Activated CD8-positive, alpha-beta memory T cell treated with anti-CD3 and anti-CD28 coated beads, Interleukin-2, amount 50 U/mL, for 24 hours (primary cell): ENCODE data around the gene PSME3IP1.

Experiments
- DNase-seq: peaks from one replicate; pipeline ENCODE4 v3.0.0-alpha.2; 2020; ENCODE audit errors: extremely low read depth

The PSME3IP1 gene

DNA sequence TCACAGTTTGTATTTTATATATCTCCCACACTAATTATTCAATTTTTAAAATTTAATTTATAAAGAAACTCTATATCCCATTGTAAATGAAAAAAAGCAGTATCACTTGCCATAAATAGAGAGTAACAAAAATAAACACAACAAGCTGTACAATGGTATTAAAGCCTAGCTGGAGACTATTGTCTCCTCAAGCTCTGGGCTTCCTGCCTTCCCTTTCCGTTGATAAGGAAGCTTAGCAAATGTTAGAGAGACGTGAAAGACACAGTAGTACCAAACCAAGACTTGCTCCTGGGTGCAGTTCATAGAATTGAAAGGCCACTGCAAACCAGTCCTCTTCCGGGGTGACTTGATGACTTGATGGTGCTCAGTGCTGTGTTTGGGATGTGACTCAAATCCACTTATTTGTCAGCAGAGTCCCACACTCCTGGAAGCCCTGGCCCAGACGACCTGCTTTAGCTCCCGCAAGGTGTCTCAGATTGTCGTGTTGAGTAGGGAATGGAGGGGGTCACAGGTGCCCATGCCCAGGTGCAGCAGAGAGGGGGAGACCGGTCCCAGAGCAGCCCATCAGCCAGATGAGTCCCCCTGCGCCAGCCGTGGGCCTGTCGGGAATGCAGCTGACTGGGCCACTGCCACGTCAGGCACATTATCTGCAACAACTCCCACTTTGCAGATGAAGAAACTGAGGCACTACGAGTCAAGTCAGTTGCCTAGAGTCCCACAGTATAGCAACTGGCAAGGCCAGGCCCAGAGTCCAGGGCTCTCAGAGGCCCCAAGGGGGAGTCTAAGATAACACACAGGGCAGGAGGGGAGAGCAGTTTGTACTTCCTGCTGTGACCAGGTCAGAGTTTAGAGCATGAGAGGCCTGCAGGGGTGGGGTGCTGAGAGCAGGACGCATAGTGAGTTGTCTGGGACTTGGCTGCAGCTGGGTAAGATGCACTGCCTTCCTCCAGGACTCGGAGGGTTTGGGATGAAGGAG is 40.5 kb downstream of the PSME3IP1 start:
- DNase-seq: no peak

DNA sequence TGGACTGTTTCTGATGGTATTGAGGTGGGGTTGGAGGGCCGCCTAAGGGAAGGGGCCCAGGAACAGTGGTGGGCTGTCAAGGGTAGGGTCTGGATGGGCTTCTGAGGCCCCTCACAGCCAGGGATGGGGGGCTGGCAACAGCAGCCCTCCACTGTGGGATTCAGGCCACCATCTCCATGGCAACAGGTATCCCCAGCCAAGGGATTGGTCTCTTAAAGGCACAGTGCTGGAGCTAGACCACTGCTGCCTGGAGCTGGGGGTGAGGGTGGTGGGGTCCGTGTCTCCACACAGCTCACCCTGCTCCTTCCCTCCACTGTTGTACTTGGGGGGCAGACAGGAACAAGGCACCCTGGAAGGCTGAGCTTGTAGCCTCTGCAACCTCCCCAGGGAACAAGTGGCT is 41.8 kb downstream of the PSME3IP1 start:
- DNase-seq: no peak

DNA sequence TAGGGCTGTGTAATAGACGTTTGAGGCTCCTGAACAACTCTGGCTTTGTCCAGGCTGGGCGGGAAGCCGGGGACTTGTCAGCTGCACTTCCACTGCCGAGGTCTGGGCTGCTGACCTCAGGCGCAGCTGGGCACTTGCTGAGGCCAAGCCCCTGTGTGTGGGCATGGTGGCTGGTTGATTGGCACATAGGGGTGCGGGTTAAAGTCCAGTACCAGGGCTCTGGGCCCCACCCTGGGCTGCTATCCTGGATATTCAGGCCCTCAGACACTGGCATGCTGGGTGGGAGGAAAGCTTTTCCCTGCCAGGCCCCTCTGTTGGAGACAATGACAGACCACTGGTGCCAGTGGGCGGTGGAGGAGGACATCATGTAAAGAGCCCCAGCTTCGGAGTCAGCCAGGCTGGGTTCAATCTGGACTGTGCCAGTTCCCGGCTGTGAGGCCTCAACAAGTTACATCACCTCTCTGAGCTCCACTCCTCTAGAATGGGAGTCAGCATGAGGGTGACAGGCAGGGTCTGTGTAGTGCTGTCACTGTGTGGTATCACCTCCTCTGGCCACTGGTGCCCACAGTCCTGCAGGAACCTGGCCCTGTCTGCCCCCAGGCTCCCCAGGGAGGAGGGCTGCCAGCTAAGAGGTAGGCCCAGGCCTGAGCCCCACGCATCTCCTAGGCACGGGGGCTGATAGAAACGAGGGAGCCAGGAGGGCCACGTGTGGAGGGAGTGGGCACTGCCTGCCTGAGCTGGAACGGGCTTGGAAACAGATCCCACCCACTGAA is 42.5 kb downstream of the PSME3IP1 start:
- no peak for DNase-seq

DNA sequence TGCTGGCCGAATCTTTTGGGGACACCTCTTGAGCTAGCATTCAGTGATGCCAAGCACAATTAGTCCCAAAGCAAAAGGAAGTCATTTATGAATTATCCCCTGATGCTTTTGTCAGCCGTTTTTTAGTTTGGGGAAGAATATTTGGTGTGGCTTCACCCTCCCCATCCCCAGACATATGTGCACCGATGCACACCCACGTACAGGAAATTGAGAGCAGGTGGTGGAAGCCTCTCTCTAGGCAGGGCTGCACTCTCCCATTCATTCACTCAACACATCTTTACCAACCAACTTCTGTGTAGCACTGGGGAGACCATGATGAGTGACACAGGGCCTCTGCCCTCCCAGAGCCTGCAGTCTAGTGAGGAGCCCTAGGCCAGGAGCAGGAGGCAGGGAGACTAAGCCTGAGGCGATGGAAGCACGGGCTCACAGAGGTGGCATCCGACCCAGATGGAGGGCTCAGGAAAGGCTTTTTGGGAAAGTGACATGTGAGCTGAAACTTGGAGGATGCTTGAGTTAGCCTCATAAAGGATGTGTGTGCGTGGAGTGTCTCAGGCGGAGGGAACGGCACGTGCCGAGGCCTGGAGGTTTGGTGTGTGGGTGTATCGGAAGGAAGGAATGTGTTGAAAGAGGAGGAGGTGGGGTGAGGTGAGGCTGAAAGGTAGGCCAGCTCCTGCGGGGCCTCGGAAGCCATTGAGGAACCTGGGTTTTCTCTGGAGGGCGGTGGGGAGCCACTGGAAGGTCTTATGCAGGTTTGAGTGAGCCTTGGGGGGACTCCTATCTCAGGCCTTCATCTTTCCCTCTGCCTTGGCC is 43.8 kb downstream of the PSME3IP1 start:
- no peak for DNase-seq

DNA sequence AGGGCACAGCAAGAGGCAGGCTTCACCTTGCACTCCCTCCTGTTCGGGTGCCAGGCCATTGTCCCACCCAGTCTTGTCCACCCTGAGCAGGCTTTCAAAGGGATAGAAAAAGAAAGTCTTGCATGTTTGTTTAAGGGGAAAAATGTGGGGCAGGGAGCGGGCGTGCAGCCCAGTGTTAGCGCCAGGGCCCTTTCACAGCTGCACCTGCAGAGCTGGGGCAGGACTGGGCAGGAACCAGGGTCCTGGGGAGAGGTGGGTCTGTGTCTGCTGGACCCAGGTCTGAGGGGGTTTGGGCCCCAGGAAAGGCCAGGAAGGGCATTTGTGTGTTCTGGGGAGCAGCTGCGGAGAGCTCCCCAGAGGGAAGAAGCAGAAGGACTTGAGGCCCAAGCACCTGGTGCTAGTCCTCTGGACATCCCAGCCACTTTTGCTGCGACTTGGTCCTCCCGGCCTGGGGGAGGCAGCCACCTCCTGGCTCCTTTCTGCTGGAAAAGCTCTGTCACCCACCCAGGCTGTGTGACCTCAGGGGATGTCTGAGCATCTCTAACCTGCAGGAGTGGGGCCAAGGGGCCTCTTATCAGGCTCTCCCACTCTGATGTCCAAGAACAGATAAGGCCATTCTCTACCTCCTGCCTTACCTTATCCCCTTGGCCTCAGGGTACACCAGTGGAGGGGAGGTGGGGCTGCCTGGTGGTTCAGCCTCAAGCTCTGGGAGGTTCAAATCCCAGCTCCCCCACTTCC is 44.7 kb downstream of the PSME3IP1 start:
- DNase-seq: no peak

DNA sequence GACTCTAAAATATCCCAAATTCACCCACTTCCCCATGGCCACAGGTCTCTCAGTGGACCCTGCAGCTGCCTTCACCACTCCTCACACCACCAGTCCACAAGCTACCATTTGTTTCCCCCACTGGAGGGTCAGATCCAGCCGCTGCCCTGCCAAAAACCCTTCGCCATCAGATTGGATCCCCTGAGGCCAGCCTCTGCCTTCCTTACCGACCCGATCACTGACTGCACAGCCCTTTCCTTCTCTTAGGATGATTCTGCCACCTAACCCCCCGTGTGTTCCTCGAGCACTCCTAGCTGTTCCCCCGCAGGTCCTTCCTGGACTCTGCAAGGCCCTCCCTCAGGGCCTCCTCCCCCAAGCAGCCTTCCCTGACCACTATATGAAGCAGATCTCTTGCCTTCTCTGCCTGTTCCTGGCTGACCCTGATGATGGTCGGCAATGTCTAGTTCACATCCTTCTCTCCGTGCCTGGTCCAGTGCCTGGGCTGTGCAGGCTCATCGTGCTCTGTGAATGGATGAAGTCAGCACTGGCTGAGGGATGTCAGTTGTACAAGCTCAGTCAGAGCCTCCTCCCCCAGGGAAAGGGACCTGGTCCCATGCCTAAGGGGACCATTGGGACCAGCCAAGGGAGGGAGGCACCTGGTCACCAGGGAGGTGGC is 47.4 kb downstream of the PSME3IP1 start:
- no peak for DNase-seq

DNA sequence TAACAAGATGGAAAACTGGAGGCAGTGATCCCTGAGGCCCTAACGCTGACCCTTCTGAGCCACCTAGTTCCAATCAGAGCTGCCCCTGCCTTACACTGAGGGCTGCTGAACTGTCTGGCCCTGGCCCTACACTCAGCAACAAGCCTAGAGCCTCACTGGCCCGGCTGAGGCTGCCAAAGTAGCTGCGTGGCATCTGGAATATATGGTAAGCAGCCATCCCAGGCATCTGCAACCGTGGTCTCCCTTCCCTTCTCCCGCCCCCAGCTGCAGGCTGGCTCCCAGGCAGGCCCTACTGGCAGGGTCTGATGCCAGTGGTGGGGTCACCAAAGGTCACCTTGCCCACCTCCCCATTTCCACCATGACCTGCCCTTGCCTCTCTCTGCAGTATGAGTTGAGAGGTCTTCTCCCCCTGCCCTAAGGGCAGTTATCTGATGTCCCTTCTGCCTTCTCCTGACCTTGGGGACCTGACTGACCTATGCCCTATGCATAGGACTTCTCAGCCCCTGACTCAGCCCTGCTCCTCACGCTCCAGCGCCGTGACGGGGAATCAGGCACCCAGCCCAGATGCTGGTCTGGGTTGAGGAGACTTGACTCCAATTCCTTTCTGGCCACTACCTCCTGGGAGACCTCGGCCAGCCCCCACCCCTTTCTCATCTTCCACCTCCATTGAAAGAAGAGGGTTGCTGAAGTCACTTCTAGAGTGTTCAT is 48.1 kb downstream of the PSME3IP1 start:
- no peak for DNase-seq

DNA sequence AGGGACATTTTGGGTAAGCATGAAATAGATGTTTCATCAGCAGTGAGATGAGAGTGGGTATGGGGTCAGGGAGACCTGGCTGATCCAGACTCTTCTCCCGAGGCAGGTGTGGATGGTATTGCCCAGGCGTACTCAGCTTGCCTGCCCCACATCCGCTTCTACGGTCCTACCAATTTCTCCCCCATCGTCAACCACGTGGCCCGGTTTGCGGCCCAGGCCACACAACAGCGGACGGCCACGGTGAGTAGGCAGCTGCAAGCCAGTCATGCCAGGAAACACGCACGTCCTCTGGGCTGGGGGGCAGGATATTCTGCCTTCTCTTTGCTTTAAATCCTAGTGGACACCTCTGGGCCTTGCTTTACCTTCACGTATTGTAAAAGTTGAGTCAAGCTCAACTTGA is 48.8 kb downstream of the PSME3IP1 start:
- DNase-seq: no peak

DNA sequence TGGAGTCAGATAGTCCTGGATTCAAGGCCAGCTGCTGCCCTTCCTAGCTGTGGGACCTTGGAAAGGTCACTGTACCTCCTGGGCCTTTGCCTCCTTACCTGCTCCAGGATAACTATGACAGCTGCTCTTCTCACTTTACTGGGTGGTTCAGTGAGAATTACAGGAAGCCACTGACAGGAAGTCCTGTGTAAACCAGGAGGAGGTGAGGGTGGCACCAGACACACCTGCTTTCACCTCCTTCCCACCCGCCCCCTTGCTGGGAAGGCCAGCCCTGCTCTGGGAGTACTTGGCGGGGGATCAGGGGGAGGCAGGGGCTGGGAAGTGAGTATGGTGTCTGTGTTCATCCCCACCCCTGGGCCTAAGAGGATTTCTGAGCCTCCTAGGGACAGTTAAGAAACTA is 50.9 kb downstream of the PSME3IP1 start:
- no peak for DNase-seq

DNA sequence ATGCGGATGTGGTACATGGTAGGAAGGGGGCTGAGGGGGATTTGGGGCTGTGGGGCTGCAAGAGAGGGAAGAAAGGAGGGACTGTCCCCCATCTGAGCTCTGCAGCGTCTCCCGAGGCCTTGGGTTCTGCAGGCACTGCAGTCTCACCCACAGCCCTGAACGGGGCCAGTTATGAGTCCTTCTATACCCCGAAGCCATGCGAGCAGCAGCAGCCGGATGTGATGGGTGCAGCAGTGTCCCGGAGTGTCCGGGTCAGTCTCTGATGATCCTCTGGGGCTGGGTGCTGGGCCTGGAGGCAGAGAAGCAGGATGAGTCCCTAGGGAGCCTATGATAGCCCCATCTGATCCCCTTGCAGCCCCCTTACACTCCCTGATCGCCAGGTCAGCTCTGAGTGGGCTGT is 52.0 kb downstream of the PSME3IP1 start:
- no peak for DNase-seq

DNA sequence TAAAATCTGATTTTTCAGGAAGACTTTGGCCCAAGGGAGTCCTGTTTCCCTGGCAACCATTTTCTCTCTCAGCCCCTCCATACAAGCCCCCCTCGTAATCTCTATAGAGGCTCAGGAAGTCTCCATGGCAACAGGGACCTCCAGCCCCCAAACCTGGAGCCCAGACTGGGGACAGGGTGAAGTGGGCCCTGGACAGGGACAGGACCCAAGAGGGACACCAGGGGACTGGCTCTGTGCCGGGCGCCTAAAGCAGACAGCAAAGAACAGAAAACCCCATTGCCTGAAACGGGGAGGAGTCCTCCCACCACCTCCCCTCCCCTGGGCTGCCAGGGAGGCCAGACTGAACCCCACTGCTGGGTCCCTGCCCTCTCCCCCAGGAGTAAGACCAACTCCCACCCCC is 52.8 kb downstream of the PSME3IP1 start:
- DNase-seq: no peak

DNA sequence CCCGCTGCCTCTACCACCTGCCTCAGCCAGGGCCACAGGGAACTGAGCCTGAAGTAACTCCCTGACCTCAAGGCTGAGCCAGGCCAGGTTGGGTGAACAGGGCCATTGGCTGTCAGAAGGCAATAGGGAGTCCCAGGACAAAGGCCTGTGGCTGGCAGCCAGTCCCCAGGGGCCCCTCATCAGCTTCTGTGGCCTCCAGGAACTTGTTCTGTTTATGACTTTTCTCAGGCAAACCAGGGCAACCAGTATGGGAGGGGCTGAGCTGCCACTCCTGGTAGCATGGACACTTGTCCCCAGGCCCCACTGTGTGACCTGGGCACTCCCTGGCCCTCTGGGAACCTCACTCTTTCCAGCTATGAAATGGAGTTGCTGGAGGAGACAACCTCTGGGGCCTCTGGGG is 53.4 kb downstream of the PSME3IP1 start:
- DNase-seq: no peak

DNA sequence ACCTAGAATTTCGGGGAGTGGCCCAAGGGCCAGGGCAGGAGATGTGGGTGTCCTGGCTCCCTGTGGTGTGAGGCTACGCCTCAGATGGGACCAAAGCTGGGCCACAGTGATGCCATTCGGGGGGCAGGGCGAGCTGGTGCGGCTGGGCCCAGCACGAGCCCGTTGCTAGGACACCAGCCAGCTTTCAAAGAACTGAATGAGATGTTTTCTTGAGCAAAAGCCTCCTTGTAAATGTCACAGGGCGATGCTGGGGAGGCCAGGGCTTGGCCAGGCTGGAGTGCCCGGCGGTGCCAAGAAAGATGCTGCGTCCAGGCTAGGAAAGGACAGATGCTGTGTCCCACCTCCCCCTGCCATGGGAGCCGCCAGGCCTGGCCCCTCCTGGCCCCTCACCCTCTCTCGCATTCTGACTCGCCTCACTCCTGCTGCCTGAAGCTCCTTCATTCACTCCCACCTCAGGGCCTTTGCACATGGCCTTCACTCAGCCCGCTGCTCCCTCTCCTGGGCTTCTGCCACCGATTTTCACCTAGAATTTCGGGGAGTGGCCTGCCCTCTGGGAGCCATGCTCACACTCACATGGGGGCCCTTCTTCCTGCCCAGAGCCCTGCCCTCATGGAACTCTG is 54.4 kb downstream of the PSME3IP1 start:
- no peak for DNase-seq

DNA sequence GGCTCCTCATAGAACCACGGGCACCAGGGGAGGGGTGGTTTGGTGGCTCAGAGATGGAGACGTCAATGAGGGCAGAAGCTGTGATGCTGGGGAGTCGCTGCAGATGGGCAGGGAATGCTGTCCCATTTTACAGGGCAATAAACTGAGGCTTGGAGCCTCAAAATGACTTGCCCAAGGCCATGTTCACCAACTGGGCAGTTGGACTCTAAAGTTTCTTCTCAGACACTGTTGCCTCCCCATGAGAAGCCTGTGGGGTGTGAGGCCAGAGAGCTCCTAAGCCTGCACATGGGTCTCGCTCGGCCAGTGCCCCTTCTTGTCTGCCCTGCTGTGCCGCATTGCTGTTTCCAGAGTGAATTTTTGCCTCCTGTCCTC is 54.9 kb downstream of the PSME3IP1 start:
- DNase-seq: no peak

DNA sequence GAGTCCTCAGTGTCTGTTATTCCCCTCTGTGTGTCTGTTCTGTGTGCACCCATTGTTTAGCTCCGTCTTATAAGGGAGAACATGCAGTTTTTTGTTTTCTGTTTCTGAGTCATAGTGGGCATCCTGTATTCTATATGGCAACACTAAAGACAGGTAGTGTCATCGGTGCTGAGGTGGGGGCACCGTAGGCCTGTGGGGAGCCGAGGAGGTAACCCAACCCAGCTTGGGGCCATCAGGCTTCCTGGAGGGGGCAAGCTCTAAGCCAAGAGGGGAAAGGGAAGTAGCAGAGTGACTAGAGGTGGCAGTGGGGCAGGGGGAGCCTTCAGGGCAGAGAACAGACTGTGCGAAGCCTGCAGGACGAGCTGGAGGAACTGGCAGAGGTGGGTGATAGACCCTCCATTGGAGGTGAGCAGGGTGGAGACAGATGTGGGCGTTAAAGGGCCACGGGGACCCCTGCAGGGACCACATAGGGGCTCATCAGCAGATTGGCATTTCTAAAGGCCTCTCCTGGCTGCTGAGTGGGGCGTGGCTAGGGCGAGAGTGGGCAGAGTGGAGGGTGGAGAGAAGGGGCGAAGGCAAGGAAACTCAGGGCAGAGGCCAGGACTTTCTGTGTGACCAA is 57.0 kb downstream of the PSME3IP1 start:
- DNase-seq: no peak

DNA sequence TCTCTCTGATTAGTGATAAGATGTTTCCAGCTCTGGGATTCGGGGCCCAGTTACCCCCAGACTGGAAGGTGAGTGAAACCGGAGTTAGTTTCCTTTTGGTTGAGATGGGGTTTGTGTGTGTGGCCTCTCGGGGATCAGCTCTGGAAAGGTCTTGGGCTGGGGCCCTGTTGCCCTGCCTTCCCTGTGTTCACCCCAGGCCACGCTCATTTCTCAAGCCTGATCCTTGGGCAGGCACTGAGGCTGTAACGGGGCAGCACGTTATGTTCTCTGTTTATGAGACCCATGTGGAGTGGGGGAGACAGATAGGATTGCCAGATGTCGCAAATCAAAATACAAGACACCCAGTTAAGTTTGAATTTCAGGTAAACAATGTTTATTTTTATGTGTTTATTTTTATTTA is 58.0 kb downstream of the PSME3IP1 start:
- DNase-seq: no peak

DNA sequence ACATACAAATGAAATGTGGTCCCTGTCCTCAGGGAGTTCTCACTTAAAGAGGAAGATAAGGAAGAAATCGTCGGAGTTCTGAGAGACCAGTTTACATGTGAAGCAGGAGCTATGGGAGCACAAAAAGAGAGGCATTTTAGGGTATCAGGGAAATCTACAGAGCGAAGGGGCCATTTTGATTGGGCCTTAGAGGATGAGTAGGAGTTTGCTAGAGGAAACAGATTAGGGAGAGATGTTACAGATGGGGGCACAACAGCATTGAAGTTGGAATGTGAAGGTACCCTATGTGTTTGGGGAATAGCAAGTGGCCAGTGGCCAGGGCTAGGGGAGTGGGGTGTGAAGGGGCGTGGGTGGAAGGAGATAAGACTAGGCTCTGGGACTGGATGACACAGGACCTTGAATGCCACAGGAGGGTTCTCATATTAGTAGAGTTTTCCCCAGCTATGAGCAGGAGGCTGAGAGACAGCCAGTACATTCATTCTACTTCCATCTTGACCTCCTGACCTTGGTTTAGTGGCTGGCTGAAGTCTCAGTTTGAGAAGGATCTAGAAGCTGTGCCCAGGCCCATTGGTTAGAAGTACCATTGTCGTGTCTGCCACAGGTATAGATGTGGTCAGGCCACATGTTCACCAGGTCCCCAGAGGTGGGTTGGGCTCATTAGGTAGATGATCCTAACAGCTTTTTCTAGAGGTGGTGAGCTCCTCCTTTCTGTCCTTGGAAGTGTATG is 58.6 kb downstream of the PSME3IP1 start:
- DNase-seq: no peak

DNA sequence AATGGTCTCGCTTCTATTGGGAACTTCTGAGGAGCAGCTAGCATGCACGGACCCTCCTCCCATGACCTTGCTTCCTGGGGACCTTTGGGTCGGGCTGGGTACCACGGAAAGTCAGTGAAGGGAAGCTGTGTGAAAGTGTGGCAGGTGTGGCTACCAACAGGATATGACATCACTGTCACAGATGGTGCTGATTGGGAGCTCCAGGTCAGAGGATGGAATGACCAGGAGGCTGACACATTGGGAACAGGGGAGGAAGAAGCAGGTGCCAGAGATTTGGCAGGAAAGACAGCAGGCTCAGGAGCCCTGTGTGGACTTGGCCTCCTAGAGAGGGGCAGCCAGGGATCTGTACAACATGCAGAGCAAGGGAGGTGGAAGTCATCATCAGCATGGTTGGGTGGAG is 59.4 kb downstream of the PSME3IP1 start:
- no peak for DNase-seq

DNA sequence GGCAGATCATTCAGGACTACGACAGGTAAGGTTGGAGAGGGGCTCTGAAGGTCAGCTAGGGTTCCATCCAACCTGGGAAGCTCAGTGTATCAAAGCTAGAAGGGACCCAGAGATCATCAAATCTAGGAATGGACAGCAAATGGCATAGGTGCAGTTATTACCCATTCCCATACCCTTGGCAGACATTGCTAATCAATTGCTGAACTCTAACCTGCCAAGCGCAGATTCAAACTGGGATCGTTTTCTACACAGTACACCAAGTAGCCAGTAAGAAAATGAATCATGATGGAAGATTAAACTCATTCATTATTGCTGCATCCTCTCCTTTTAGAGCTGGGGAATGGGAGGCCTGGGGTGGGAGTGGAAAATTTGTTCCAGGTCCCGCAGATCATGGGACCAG is 59.9 kb downstream of the PSME3IP1 start:
- no peak for DNase-seq
